Prostate gland (tissue), 2 donors: Measurements from ENCODE around the gene TWF2.
A peak's percentile ranks its signal among the peaks of the same experiment; 100 is the strongest.

Experiments
- CTCF ChIP-seq, 4 experiments: fragments of 200-600 bp in 2 of 4; fragments of 450-650 bp in 2 of 4; sonication (generic) in 2 of 4; IDR thresholded peaks; 1 replicate in 3 of 4; 2 replicates in 1 of 4; pipeline ENCODE4 v1.5.1; 2016 to 2019; ENCODE audit warnings: antibody characterized with exemption in 4 of 4, mild to moderate bottlenecking in 2 of 4, moderate library complexity in 2 of 4
- POLR2A ChIP-seq: fragments of 450-650 bp; IDR thresholded peaks from one replicate; pipeline ENCODE4 v1.6.1; 2016; ENCODE audit warnings: antibody characterized with exemption, mild to moderate bottlenecking
- POLR2AphosphoS5 ChIP-seq: sonication (generic); formaldehyde crosslinking; IDR thresholded peaks from one replicate; pipeline ENCODE4 v1.6.1; 2017; ENCODE audit warnings: antibody characterized with exemption

DNA sequence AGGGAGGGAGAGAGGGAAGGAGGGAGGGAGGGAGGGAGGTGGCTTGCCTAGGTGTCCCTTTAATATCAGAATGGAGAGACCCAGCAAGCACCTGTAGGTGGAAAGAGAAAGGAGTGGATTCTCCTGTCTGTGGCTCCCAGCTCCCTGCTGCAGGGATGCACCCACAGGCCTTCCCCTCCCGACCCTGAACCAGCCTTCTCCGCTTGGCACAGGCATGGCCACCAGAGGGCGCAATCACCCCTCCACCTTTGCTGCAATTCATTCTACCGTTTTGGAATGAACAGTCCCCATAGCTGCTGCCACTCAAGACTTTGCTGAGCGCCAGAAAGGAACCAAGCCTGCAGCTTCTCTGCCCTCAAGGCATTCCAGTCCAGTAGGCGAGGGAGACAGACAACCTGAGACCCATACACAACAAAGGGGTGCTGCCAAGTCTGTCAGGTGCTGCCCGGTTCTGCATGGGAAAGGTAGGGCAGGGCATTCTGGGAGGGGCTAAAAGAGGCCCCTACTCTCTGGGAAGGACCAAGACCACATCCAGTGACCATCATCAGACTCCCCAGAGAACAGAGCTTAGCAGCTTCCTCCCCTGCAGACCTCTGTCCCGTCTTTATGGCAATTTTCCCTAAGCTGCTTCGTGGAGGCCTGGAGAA is 18.5 kb downstream of the TWF2 start:
- TF ChIP-seq POLR2AphosphoS5 (peak; percentile 83), CTCF (IDR thresholded peaks at IDR 0.05) (peak; percentile 86 to 91 (median 90)), POLR2A (no peak)
